ENCODE measurements around the gene PLXDC2. TPM values are rescaled to one million over a fixed set of nuclear protein-coding genes. Genes with fewer than 3 reads are reported as not detected.

Gene PLXDC2
- total RNA-seq, 1 experiment from 2014 or later: 4.6 TPM

- DNase-seq (ENCODE audit: low read depth): no peak
These were observed 41.6 kb downstream of the PLXDC2 start for GRCh38 chr10:19857876-19858275.

- no peak for DNase-seq (ENCODE audit: low read depth)
These were observed 43.9 kb downstream of the PLXDC2 start for GRCh38 chr10:19860107-19860506.

GRCh38 chr10:19862811-19863515 is 46.7 kb downstream of the PLXDC2 start:
- peak; percentile 6 for DNase-seq (ENCODE audit: low read depth)

- DNase-seq (ENCODE audit: low read depth): no peak
These were observed 49.4 kb downstream of the PLXDC2 start for GRCh38 chr10:19865676-19866075.

GRCh38 chr10:19869370-19869769 is 53.1 kb downstream of the PLXDC2 start:
- DNase-seq (ENCODE audit: low read depth): no peak

GRCh38 chr10:19872504-19873271 is 56.5 kb downstream of the PLXDC2 start:
- no peak for DNase-seq (ENCODE audit: low read depth)

- no peak for DNase-seq (ENCODE audit: low read depth)
These were observed 58.0 kb downstream of the PLXDC2 start for GRCh38 chr10:19874190-19874589.

- DNase-seq (ENCODE audit: low read depth): peak; percentile 57
These were observed 58.6 kb downstream of the PLXDC2 start for GRCh38 chr10:19874791-19875190.

- no peak for DNase-seq (ENCODE audit: low read depth)
These were observed 60.3 kb downstream of the PLXDC2 start for GRCh38 chr10:19876570-19876969.

- DNase-seq (ENCODE audit: low read depth): no peak
These were observed 61.4 kb downstream of the PLXDC2 start for GRCh38 chr10:19877466-19878255.

GRCh38 chr10:19882621-19883020 is 66.4 kb downstream of the PLXDC2 start:
- no peak for DNase-seq (ENCODE audit: low read depth)

- no peak for DNase-seq (ENCODE audit: low read depth)
These were observed 71.9 kb downstream of the PLXDC2 start for GRCh38 chr10:19888061-19888660.

- peak; percentile 15 for DNase-seq (ENCODE audit: low read depth)
These were observed 73.0 kb downstream of the PLXDC2 start for GRCh38 chr10:19889256-19889655.

GRCh38 chr10:19891429-19891828 is 75.2 kb downstream of the PLXDC2 start:
- DNase-seq (ENCODE audit: low read depth): no peak

GRCh38 chr10:19892270-19892669 is 76.0 kb downstream of the PLXDC2 start:
- DNase-seq (ENCODE audit: low read depth): no peak

- no peak for DNase-seq (ENCODE audit: low read depth)
These were observed 76.4 kb downstream of the PLXDC2 start for GRCh38 chr10:19892677-19893076.

- no peak for DNase-seq (ENCODE audit: low read depth)
These were observed 79.3 kb downstream of the PLXDC2 start for GRCh38 chr10:19895500-19895899.

- DNase-seq (ENCODE audit: low read depth): no peak
These were observed 86.2 kb downstream of the PLXDC2 start for GRCh38 chr10:19902456-19902855.

GRCh38 chr10:19904202-19904661 is 88.0 kb downstream of the PLXDC2 start:
- DNase-seq (ENCODE audit: low read depth): peak; percentile 70

- DNase-seq (ENCODE audit: low read depth): no peak
These were observed 90.0 kb downstream of the PLXDC2 start for GRCh38 chr10:19906108-19906791.
